Bone marrow (tissue), 2 donors: ENCODE data around the gene DNAH6.
A peak's percentile ranks its signal among the peaks of the same experiment; 100 is the strongest.
"Not testable (repeated sequence)": the region's sequence is repeated elsewhere in the genome, so short reads cannot be mapped to it uniquely, and the experiment has no call there.

ENCODE experiments used
- DNase-seq, 2 donors: peaks; one replicate each; lab custom pipeline; 2025; lab: John Stamatoyannopoulos, UW

Gene DNAH6, protein sequence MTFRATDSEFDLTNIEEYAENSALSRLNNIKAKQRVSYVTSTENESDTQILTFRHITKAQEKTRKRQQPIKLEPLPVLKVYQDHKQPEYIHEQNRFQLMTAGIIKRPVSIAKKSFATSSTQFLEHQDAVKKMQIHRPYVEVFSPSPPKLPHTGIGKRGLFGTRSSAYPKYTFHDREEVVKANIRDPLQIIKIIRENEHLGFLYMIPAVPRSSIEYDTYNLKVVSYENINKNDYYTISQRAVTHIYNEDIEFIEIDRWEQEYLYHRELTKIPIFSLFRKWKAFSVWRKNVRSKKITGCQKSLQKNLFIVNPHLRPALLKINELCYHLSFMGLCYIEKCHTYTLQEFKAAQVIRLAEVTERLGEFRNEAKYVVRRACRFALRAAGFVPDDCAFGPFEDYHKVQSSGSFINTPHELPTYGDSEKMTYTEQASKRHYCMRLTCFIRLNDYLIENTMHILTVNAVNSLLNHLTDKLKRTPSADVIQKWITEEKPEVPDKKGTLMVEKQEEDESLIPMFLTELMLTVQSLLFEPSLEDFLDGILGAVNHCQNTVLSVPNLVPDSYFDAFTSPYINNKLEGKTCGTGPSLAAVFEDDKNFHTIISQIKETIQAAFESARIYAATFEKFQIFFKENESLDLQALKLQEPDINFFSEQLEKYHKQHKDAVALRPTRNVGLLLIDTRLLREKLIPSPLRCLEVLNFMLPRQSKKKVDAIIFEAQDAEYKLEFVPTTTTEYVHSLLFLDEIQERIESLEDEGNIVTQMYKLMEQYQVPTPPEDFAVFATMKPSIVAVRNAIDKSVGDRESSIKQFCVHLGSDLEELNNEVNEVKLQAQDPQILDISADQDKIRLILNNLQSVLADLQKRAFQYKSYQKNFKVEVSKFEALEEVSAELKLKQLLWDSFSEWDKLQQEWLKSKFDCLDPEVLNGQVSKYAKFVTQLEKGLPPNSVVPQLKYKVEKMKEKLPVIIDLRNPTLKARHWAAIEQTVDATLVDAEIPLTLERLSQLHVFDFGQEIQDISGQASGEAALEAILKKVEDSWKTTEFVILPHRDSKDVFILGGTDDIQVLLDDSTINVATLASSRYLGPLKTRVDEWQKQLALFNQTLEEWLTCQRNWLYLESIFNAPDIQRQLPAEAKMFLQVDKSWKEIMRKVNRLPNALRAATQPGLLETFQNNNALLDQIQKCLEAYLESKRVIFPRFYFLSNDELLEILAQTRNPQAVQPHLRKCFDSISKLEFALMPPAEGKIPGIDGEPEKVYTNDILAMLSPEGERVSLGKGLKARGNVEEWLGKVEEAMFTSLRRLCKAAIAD (N-terminal part only)

DNA sequence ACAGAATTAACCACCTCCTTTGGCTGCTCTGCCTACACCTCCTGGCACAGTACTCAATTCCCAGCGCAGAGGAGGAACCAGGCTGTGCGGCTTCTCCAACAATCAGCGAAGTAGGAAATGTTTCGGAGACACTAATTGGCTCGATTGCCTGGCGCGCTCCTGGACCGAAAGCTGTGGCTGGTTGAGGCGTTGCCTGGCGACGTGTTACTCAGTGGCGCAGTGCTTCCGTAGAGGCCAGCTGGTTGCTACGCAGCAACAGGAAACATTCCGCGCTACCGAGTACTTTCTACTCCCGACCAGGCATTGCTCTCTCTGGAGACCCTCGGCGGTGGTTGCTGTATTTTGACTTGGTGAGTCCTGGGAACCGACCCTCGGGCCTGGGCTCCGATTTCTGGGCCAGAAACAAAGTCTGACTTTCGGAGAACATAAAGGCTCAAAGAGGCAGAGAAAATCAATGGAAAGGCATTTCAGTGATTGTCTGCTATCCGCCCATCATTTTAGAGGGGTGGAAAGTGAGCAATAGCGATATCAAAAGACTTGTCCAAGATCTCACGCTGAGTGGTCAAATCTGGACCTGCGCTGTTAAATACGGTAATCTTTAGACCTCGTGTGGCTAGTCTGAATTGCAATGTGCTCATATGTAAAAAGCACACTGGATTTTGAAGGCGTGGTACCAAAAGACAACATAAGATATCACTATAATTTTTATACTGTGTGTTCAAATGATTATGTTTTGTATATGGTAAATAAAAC is at the start of gene DNAH6:
Gene DNAH6 (plus strand): TSS at position 265 of the 753 bp plus-strand sequence. CDS start 1,329 bp downstream, outside the sequence.
- peak in 1 of 2 donors; percentile 4 for DNase-seq

DNA sequence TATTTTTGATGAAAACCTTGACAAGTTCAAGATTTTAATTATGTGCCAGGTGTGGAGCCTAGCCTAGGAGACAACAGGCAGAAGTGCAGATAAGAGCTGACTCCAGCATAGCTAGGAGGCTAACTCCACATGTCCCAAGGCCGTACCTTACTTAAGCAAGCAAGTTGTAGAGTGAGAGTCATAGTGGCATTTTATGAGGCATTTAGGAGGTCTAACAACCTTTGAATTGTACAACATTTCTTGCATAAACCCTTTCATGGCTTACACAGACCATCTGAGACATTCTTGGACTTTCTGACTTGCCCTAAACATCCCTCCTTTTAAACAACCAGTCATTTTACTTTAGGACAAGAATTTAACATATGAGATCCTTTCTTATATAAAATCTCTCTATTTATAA is 48.9 kb upstream of the DNAH6 start:
- DNase-seq: no peak

DNA sequence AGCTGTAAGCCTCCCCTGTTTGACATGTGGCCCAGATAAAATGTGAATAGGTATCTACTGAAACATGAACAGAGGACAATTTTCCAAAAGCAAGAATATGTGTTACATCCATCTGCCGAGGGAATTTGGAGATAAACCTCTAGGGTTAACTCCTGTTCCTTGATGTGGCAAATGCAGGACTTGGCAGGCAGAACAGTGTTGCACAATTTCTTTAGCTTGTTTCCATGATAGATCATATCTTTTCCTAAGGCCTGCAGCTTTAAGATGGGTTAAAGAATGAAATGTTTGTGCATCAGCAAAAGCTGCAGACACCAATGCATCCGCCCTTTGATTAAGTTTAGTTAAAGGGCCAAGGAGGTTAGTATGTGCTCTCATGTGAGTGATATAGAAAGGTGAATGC is 43.9 kb upstream of the DNAH6 start:
- DNase-seq: not testable (repeated sequence)

DNA sequence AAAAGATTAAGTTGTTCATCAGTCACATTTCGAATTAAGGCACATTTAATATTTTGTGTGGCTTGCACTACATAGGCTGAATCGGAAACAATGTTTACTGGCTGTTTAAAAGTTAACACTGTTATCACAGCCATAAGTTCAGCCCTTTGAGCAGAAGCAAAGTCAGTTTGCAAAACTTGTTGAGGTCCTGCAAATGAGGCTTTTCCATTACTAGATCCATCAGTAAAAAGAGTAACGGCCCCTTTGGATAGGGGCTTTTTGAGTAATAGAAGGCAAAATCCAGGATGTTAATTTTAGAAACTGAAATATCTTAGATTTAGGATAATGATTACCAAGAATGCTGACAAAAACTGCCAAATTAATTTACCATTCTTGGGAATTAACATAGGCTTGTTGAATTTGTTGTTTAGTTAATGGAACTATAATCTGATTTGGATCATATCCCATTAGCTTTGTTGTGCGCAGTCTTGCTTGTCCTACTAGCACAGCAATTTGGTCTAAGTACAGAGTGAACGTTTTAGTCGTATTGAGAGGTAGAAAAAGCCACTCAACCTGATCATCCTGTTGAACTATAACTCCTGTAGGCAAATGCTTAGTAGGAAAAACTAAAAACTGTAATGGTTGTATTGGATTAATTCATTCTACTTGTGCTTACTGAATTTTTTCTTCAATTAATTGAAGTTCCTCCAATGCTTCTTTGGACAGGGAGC is 43.3 kb upstream of the DNAH6 start:
- DNase-seq: no peak

DNA sequence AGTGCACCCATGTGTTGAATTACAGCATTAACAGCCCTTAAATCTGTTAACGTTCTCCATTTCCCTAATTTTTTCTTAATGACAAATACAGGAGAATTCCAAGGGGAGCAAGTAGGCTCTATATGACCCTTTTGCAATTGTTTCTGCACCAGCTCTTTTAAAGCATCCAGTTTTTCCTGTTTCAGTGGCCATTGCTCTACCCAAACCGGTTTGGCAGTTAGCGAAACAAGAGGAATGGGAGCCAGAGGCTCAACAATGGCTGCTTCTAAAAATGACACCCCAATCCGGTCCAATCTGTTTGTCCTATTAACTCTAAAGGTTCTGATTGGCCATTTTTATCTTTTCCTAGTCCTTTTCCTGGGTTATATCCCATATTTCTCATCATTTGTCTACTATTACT is 42.1 kb upstream of the DNAH6 start:
- DNase-seq: no peak

DNA sequence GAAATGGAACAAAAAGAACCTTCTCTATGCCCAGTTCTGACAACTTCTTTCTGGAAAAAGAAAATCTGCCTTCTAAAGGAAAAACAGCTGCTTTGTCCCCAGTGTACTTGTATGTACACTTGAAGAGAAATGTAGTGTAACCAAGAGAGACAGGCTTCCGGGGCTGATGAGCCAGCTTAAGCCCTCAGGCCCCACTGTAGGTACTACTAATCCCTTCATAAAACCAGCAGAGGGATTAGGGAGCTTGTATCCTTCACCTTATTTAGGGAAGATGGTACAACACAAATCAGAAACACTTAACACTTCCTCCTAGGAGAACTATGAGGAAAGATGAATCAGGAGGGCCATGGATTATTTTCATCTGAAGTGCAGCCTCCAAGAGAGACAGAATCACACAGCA is 38.4 kb upstream of the DNAH6 start:
- DNase-seq: no peak

DNA sequence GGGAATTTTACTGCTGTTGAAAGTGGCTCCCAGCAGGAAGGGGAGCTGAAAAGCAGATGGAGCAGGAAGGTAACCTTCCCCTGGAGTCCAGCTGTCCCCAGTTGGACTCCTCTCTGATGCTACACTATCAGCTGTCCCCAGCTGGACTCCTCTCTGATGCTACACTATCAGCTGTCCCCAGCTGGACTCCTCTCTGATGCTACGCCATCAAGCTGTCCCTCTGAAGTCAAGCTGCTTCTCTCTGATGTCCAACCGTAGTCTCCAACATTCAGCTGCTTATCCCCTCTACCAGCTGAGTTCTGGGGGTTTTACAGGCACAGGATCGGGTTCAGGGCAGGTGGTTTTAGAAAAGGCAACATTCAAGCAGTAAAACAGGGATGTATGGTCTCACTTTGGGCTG is 37.4 kb upstream of the DNAH6 start:
- DNase-seq: no peak

DNA sequence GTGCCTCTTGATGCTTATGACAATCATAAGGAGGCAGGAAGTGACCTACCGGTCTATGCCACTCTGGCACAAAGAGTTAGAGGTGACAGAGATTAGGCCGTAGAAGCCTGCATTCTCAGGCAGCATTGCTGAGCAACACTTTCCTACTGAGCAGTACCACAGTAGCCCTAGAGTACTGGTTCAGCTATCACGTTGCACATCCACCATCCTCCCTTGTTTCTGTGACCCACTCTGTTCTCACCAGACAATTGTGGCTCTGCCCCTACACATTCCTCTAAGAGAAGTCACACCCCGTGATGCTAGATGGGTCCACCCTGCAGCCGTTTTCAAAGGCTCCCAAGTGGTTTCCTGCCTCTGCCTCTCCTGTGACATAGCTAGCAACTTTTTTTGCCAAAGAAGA is 34.6 kb upstream of the DNAH6 start:
- no peak for DNase-seq

DNA sequence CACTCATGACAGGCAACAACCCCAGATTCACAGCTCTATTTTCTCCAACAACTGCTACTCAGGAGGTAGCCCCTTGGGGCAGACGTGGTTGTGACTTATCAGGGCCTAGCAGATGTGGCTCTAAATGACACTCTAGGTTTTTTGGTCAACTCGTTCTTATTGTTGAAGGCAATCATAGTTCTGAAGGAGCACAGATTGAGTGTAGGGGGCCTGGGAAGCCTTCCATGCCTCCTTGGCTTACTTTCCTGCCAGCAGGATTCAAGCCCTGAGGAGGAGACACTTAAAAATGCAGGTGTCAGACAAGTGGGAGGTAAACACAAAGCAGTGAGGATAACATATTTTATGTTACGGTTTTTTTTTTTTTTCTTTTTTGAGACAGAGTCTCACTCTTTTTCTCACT is 33.7 kb upstream of the DNAH6 start:
- DNase-seq: no peak

DNA sequence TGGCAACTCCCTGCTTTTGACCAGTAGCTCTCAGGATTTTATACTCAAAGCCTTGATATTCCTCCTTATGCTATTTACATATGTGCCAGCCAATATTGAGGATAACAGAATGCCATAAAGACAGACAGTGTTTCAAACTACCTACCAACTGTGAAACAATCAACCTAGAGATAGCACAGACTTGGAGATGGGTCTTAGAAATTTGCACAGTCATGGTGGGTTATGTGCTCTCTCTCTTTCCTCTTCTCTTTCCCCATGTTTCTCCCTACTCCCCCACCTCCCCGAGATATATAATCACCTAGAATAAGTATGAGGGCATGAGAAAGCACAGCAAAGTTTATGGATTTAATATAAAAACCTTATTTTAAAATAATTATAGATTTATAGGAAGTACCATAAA is 33.0 kb upstream of the DNAH6 start:
- DNase-seq: no peak

DNA sequence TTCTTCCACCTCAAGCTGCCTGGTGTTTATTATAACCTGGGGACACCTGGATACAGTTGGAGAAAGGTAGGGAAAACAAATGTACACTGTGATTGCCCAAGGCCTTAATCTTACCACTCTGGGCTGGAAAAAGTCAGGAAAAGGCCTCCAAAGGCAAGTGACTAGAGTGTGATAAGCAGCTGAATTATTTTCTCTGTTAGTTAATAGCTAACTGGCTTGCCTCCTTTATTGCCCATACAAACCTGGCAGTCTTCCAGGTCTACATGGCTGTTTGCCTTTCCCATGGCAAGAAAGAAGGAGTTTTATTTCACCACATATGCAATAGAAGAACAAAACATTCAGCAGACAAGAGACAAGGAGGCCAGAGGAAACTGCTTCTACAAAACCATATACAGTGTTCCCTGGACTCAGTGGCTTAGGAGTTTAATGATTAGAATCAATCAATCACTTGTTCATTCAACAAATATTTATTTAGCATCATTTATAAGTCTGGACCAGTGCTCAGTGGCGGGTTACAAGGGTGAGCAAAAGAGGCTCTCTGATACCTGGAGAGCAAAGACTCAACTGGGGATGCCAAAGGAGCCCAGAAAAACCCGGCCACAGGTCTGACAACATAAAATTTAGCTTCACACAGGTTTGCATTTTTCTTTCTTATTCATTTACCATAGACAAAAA is 29.7 kb upstream of the DNAH6 start:
- no peak for DNase-seq

DNA sequence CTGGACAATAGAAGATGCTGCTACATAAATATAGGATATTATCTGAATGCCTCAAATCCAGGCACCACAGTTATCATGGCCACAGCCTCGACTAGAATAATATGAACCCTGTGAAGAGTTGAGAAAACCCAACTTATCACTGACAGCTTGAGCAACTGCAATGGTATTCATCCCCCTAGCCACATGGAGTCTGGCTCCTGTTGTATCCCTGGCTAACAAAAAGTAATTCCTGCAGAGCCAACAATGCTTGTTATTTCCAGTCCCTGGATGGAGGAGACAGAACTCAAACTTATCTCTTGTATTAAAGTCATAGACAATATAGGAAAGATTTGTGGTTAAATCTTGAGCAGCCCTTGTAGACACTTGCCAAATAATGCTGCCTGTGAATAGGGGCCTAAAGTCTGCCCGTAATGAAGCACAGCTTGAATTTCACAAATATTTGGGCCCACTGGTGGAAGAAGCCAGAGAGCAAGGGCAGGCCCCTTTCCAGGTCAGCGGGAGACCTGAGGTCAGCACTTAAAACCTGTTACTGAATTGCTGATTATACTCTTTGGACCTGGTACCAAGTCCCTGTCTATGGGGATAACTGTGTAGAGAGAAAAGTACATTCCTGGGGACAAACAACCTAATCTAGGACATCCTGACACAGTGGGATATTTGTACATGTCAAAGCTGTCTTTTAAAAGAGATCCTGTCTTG is 28.9 kb upstream of the DNAH6 start:
- no peak for DNase-seq

DNA sequence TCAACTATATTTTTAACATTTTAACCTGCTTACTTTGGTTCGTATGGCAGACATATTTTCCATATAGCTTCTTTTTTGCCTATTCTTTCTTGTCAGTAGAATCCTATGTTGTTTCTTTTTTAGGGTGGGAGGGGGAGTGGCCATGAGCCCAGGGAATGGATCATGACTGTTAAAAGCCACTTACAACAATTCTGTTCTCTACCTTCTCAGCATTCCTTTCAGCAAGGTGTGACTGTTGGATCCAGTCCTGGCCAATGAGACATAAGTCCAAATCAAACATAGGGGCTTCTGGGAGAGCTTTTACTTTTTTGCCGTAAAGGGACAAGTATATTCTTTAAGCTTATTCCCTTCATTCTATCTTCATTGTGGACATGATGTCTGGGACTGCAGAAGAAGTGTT is 25.0 kb upstream of the DNAH6 start:
- DNase-seq: no peak

DNA sequence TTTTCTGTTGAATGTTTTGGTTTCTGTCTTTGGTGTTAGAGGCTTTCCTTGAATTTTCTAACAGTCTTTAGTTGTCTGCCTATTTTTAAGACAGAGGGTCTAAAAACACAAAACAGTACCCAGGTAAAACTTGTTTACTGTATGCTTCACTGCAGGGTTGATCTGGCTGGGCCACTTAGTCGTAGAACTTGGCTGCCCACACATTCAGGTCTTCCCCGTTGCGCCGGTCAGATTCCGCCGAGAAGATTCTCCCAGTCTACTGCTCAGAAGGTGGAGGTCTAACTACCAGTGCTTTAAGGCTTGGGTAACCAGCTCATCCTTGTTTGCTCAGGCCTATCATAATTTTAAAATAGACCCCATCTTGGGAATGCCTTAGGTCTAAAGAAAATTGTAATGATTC is 24.6 kb upstream of the DNAH6 start:
- DNase-seq: no peak

DNA sequence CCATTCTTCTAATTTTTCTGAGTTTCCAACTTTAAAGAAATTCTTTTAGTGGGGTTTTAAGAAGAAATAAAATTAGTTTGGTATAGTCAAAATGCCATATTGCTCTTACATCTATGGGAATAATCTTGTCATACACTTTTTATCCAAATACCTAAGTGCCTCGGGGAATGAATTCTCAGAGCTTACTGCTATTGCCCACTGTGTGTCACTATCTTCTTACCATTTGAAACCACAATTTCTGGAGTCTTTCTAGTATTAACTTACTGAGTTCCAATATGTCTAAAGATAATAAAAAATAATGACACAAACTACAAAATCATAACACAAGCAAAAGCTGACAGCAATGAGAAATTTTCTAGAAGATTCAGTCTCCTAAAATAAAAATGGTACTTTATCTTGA is 23.7 kb upstream of the DNAH6 start:
- DNase-seq: no peak

DNA sequence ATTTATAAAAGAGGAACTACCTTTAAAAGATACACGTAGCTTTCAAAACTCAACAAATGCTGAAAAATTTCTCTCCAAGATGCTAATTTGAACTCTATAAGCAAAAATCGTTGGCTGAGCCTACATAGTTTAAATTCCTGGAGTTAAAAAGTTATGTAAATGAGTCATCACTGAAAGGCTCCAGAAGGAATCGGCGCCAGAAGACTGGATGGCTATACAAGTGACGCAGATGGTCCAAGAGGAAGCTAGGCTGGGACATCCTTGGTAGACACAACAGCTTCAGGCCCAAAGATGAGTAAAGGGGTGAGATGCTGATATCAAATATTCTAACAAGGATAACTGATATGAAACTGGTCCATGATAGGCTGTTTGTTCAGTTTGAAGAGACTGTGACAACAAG is 22.8 kb upstream of the DNAH6 start:
- DNase-seq: no peak

DNA sequence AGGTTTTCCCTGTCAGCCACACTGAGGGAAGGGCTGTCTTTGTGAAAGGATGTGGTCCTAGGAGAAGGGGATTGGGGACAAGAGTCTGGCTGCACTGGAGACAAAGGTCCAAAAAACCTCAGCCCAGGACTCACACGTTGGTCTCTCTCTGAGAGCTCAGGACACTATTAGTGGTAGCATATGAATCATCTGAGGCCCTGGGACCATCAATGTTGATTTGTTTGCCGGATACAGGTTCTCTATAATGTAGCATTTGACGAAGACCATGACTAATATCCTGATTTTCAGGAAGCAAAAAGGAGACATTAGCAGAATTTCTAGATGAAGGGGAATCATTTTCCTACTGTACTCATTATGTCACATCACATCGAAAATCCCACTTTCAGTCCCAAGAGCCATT is 22.2 kb upstream of the DNAH6 start:
- no peak for DNase-seq

DNA sequence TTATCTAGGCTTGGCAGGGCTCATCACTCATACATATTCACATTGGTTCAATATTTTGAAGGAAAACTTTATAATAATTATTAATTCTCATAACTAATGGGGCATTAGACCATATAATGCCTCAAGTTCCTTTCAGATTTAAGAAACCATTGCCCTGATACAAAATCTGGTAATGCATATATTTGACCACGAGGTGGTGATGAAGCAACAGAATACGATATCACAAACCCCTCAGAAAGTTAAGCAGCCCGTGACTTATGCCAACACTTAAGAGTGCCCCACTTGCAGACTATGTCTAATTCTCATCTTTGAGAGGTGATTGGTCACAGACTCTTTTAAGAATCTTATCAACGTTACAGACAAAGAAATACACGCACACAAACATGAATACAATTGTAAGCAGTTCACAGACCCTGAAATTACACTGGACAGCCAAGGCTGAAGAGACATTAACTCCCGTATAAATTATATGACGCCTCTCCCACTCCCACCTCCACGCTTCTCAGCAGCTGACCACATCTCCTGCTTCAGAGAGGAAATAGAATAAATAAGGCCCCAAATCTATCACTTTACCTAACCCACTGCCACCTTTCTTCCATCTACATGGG is 20.7 kb upstream of the DNAH6 start:
- DNase-seq: peak in 1 of 2 donors; percentile 36

DNA sequence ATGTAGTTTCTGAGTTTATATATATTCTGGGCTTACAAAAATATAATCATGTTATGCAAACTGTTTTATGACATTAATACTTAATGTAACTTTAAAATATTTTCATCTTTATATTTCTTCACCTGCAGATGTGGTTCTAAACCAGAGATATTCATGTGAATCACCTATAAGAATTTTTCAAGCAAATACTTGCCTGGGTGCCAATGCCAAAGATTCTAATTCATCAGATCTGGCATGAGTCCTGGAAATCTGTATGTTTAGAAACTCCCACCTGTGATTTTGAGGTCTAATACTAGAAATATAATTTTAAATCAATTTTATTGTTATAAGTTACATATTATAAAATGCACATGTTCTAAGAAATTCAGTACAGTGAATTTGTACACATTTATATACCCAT is 19.9 kb upstream of the DNAH6 start:
- DNase-seq: no peak
